ENCODE measurements around the gene PPP1R3F.
"Not testable (repeated sequence)": the region's sequence is repeated elsewhere in the genome, so short reads cannot be mapped to it uniquely, and the experiment has no call there.

The PPP1R3F gene

GRCh38 chrX:49323735-49324134, 54.1 kb downstream of the PPP1R3F start:
- FAIRE-seq = not testable (repeated sequence)

- not testable (repeated sequence) for FAIRE-seq
These were observed 60.8 kb downstream of the PPP1R3F start for GRCh38 chrX:49330421-49330820.

- not testable (repeated sequence) for FAIRE-seq
These were observed 61.7 kb downstream of the PPP1R3F start, which contains the start of gene GAGE13 for GRCh38 chrX:49331282-49331681. Gene GAGE13, plus strand, starts transcription at chrX:49331582. Its CDS starts 1,156 bp downstream, at chrX:49332738.

GRCh38 chrX:49331841-49332240, 62.2 kb downstream of the PPP1R3F start:
- not testable (repeated sequence) for FAIRE-seq
